Measurements from ENCODE around the gene TSPAN12. TPM values are rescaled to one million over a fixed set of nuclear protein-coding genes. Genes with fewer than 3 reads are reported as not detected.

The TSPAN12 gene
- total RNA-seq, 1 experiment from 2014 or later: 1.4 TPM

- CTCF ChIA-PET: no interaction called here
- no TSS peak for BruUV-seq (replicated peaks)
These were observed 20.3 kb downstream of the TSPAN12 start for GRCh38 chr7:120837599-120837998.

GRCh38 chr7:120836556-120837115, 21.3 kb downstream of the TSPAN12 start:
- DNase-seq (ENCODE audit: low read depth, low spot score): no peak
- no TSS peak for BruUV-seq (replicated peaks)
- no peak for ATAC-seq
- Histone ChIP-seq H3K36me3 (ENCODE audit: control insufficient read depth, insufficient read depth, low read length) (no peaks in the 10 kb centered on the region), H3K27ac (ENCODE audit: low read length) (no peak overlapping the region), H3K9me3 (ENCODE audit: control insufficient read depth, insufficient read depth, low read depth, low read length) (no peaks in the 10 kb centered on the region), H3K4me3 (ENCODE audit: low read depth in 2 of 2, low read length in 2 of 2) (no peak overlapping the region), H3K27me3 (ENCODE audit: control insufficient read depth, insufficient read depth, low read length) (no peaks in the 10 kb centered on the region), H3K4me1 (ENCODE audit: control insufficient read depth, insufficient read depth, low read length) (no peaks in the 10 kb centered on the region)
- intact Hi-C loops (cut with micrococcal nuclease; ENCODE audit: unreplicated experiment) (no loop called here), in situ Hi-C loops (cut with HindIII; ENCODE audit: low pct_unique_long_range_greater_than_20kb, low sequenced_read_pairs) (no loop called here)
- ChIA-PET CTCF (no interaction called here), POLR2A (no interaction called here)
- TF ChIP-seq REST (IDR thresholded peaks at IDR 0.05; ENCODE audit: insufficient read depth in 1 of 2, low read depth in 2 of 2, low read length in 1 of 2) (no peak), POLR2AphosphoS5 (IDR thresholded peaks at IDR 0.05; ENCODE audit: low read depth, low read length) (no peak), SIN3A (IDR thresholded peaks at IDR 0.05; ENCODE audit: borderline replicate concordance, insufficient read depth, low read depth, low read length) (no peak), TCF7L2 (IDR thresholded peaks at IDR 0.05; ENCODE audit: low read depth, low read length) (no peak)
- TF ChIP-seq, protein P1, sequence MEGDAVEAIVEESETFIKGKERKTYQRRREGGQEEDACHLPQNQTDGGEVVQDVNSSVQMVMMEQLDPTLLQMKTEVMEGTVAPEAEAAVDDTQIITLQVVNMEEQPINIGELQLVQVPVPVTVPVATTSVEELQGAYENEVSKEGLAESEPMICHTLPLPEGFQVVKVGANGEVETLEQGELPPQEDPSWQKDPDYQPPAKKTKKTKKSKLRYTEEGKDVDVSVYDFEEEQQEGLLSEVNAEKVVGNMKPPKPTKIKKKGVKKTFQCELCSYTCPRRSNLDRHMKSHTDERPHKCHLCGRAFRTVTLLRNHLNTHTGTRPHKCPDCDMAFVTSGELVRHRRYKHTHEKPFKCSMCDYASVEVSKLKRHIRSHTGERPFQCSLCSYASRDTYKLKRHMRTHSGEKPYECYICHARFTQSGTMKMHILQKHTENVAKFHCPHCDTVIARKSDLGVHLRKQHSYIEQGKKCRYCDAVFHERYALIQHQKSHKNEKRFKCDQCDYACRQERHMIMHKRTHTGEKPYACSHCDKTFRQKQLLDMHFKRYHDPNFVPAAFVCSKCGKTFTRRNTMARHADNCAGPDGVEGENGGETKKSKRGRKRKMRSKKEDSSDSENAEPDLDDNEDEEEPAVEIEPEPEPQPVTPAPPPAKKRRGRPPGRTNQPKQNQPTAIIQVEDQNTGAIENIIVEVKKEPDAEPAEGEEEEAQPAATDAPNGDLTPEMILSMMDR (IDR thresholded peaks at IDR 0.05): no peak

More at GRCh38 chr7:120837599-120837998, 20.3 kb downstream of the TSPAN12 start:
- TF ChIP-seq TCF7L2 (IDR thresholded peaks at IDR 0.05; ENCODE audit: low read depth, low read length) (no peak), SIN3A (IDR thresholded peaks at IDR 0.05; ENCODE audit: borderline replicate concordance, insufficient read depth, low read depth, low read length) (no peak)
- TF ChIP-seq, protein P1 (IDR thresholded peaks at IDR 0.05): no peak
- Histone ChIP-seq H3K36me3 (ENCODE audit: control insufficient read depth, insufficient read depth, low read length) (no peaks in the 10 kb centered on the region), H3K9me3 (ENCODE audit: control insufficient read depth, insufficient read depth, low read depth, low read length) (no peaks in the 10 kb centered on the region), H3K4me1 (ENCODE audit: control insufficient read depth, insufficient read depth, low read length) (no peaks in the 10 kb centered on the region), H3K27me3 (ENCODE audit: control insufficient read depth, insufficient read depth, low read length) (no peaks in the 10 kb centered on the region), H3K4me3 (ENCODE audit: low read depth in 2 of 2, low read length in 2 of 2) (no peak overlapping the region), H3K27ac (ENCODE audit: low read length) (no peak overlapping the region)
- DNase-seq (ENCODE audit: low read depth, low spot score): no peak
- intact Hi-C loops (cut with micrococcal nuclease; ENCODE audit: unreplicated experiment): no loop called here
- POLR2A ChIA-PET: no interaction called here
- in situ Hi-C loops (cut with HindIII; ENCODE audit: low pct_unique_long_range_greater_than_20kb, low sequenced_read_pairs): no loop called here
- no peak for ATAC-seq
